NCI-H345 treated with DMSO at 0.1 percent for 48 hours (cell line): ENCODE results near the gene RB1.

Experiments
- DNase-seq: peaks from one replicate; lab custom pipeline; 2025; ENCODE audit not compliant: unreplicated experiment; lab: John Stamatoyannopoulos, UW

The RB1 gene

DNA sequence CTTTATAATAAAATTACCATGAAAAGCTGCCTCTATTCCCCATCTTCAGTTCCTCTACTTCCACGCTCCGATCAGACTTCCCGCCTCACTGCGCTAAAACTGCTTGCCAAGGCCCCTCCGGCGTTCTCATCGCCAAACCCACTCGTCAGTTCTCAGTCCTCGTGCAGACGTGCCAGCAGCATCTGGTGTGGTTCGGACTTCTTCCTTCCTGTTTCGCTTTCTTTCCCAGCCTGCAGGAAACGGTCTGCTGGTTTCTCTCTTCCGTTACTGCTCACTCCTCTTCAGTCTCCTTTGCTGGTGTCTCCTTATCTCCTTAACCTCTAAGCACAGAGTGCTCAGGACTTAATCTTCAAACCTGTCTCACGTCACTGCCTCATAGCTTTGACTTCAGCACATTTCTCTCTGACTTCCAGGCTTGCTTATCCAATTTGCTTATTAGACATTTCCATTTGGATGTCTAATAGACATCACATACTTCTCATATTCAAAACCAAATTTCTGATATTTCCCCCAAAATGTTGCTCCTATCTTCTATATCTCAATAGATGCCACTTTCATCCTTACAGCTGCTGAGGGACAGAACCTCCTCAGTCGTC is 189.0 kb downstream of the RB1 start:
- no peak for DNase-seq

DNA sequence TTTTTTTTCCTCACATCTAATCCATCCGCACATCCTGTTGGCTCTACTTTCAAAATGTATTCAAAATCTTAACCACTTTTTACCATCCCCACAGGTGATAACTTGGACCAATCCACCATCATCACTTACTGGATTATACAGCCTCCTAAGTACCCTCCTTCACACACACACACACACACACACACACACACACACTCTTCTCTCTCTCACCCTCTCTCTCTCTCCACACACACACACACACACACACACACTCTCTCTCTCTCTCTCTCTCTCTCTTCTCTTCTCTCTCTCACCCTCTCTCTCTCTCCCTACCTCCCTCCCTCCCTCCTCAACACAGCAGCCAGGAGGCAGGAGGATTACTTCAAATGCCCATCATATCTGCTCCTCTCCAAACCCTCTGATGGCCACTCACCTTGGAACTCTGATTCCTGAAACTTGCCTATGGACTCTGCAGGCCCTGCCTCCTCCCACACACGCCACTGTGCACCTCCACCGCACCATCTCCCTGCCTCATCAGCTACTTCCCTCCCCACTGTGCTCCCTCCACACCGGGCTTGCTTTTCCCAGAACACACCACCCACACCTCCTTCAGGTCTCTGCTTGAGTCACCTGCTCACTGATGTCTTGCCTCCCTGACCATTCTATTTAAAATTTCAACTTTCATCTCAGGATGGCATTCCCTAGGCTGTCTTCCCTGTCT is 189.7 kb downstream of the RB1 start:
- DNase-seq = no peak

DNA sequence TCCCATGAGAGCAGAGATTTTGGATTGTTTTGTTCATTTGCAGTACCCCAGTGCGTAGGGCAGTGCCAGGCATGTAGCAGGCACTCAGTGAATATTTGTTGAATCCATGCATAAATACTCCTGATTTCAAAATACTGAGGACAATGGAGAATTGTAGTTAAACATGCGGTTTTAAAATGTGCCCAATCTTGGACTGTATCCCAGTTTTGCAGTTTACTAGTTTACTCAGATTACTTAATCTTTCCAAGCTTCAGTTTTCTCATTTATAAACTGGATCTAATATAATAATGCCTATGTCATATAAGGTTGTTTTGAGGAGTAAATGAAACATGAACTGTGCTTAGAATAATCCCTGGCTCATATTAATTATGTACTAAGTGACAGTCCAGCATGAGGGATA is 190.3 kb downstream of the RB1 start:
- DNase-seq = no peak

DNA sequence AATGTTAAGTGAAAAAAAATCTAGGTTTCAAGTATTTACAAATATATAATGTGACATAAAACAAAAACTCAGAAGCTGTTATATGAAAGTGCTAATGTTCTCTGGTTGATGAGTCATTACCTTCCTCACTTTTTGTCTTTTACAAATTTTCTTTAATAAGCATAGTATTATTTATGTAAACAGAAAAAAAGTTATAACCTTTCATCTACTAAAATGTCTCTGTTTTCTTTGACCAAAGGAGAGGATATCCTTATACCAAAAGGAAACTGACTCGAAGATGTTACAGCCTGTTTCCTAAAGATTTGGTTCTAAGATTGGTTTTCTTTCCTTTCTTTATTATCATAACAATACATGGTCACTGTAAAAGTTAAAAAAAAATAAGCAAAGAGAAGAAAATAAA is 191.3 kb downstream of the RB1 start:
- no peak for DNase-seq

DNA sequence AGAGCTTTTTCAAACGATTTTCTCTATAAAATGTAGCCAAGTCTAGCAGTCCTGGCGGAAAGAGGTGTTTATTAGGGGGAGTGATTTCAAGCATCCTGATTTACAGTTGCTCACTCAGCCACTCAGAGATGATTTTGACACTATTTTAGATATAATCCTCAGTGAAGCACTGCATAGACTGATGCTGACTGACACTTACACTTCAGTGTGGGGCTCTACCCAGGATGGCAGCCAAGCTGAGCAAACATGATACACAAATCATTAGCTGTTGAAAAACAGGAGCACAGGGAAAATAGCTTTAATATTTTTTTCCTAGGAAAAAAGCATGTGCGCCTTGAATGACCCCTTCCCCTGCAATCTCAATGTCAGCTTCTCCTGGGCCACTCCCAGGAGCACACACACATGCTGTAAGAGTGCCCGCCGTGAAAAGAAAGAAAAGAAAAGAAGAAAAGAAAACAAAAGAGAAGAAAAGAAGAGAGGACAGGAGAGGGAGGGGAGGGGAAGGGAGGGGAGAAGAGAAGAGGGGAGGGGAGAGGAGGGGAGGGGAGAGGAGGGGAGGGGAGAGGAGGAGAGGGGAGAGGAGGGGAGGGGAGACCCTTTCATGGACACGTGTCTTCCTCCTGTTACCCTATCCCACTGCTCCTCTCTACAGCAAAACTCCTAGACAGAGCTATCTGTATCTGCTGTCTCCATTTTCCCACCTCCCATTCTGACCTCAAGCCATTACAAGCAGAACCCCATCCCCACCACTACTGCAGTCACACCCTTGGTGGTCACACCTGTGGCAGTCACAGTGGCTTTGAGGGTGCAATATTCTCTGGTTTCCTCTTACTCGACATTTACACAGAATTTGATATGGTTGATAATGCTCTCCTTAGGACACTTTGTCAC is 193.0 kb downstream of the RB1 start:
- no peak for DNase-seq

DNA sequence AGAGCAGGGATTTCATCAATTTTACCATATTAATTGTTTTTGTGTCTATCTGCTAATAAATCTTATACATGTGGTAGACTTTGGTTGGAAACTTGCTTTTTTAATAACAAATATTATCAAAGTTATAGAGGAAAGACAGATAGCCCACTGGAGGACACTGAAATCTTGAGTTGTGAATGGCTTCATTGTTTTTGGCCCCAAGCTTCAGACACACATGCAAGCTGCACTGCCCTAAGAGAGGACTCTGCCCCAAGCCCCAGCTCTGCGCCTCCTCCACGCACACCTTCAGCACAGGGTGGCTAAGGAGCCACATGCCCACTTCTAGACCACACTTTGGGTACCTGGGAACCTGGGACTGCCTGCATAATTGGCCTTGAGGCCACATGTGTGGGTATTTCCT is 194.1 kb downstream of the RB1 start:
- no peak for DNase-seq

DNA sequence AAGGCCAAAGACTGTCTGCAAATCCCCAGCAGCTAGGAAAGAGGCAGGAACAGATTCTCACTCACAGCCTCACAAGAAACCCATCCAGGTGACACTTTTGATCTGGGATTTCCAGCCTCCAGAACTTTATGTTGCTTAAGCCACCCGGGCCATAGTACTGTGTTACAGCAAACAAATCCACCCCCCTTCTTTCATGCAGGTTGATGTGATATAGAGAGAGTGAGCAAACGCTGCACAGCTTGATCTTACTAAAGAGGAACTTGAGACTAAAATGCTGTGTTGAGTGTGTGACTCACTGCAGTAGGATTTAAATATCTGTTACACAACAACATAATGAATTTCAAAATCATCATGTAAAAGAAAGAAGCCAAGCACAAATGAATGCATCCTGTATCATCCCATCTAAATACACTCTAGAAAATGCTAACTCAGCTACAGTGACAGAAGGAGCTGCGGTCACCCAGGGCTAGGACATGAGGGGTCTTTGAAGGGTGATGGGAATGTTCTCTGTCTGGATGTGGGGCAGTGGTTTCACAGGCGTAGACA is 197.2 kb downstream of the RB1 start:
- DNase-seq = no peak

DNA sequence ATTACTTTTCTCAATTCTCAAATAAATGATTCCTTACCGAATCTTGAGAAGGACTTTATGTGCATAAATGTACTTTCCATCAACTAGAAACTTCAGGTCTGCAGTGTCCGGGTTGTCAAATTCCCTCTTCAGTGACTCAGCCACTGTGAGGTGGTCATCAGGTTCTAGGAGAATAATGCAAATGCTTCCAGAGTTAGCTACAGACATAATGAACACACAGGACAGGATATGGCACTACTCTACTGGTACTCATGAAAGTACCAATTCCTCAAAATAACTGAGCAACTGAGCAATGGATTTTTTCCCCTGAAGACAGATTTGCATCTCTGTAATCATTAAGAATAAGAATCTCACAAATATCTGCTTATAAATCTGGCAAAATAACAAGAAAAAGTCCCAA is 198.2 kb downstream of the RB1 start:
- no peak for DNase-seq

DNA sequence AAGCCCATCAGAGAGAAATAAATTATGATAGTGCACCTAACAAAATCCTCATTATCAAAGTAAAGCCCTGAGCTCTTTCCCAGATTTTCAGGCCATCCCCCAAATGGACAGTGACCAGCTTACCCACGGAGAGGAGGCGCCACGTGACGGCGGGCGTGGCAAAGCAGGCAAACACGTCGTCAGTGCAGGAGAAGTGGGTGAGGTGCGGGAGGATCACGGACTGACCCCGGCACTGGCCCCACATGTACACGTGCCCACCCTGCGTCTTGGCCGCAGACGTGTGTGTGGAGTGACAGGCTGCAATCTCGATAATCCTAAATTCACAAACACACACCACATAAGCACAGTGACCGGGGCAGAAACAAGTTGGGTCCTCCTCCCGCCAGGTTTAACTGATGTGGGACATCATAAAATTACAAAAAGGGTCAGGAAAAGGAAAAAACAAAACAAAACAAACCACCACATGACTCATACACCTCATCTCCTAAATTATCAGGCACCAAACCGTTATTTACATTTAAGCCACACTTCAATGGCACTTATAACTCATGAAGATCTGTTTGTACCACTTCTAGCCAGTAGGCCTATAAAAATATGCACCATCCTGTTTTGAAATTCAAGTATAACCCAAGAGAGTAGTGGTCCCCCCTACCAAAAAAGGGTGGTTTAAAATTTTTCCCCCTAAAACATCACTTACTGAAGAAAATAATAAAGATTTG is 199.2 kb downstream of the RB1 start:
- DNase-seq = no peak

DNA sequence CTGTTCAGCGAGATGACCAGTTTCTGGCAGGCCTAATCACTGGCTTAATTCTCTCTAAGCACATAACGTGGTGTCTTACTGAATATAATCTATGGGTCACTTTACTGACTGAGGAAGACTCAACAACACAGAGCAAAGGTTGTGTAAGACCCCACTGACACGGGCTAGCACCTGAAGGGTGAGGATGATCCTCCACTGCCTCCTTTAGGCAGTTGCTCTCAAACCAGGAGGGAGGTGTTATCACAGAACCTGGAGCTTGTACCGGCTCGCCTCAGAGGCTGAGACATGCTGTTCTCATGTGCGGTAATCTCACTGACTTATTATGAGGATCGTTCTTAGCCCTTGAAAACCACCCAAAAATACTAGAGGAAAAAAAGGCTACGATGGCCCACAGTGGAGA is 201.1 kb downstream of the RB1 start:
- no peak for DNase-seq

DNA sequence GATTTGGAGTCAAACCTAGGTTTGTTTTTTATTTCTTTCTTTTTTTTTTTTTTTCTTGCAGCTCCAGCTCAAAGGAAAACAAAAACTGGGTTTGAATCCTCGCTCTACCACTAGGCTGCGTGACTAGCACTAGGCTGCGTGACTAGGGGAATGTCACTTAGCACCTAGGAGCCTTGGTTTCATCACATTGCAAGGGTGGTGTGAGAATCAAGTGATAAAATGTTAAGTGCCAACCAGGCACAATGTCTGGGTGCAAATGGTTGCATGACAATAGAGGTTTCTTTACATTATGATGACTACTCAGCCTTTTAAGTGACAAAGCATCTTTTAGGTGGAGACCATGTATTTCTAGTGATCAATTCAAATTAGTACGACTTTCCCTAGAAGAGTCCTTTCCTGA is 201.5 kb downstream of the RB1 start:
- DNase-seq = no peak

DNA sequence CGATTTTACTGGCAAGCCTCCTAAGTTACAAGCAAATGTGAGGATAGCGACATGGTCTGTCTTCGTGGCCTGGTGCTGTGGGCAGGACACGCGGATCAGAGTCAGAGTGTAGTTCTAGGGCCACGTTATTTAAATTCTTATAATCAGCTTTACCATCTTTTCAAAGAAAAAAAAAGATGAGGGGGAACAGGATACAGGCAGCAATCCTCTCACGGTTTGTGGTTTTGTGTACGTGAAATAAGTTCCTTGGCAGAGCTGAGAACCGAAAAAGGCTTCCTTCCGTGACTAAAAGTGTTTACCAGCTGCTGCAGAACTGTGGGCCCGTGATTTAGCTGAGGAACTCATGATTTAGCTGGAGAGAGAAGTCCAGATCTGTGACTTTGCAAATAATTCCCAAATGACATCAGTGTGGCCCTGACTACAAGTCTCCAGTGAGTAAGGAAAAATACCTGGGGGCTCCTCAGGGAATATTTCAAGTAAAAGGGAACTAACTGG is 202.1 kb downstream of the RB1 start:
- no peak for DNase-seq

DNA sequence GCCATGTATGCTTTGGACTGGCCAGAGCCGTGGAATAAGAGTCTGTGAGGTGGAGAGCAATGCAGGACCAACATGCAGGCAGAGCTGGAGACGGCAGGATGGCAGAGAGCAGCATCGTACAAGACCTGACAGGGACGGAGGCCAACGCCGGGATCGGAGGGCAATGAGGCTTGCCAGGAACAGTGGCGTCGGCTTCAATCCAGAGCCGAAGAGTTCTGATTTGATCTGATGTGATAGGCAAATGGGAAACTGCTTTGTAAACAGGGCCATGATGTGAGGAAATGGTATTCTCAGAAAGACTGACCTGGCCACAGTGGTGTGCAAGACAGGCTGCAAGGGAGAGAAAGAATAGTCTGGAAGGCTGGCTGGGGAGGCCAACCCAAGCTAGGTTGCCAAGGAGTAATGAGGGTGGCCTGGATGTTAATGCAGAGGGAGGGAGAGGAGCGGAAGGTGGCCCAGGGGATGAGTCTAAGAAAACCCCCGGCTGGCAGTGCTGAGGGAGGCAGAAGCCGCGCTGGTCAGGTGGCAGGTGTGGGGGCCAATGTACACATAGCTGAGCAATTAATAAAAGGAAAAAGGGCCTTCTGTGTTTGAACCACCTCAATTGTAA is 202.6 kb downstream of the RB1 start:
- DNase-seq = no peak

DNA sequence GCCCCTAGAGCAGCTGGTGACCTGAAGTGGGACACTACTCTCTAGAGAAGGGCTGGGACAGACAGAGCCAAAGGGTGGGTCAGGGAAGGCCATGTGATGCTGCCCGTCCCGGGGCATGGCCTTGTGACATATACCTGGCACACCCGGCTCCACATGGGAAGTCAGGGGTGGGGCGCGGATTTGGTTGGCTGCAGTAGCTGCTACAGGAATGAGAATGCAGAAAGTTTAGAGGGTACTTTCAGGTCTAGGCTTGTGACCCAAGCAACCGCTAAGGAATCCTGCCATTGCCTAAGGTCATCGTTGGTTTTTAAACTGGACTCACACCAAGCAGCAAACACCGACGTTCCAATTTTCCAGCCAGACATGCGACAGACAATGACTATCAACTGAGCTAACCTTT is 203.5 kb downstream of the RB1 start:
- DNase-seq = no peak

DNA sequence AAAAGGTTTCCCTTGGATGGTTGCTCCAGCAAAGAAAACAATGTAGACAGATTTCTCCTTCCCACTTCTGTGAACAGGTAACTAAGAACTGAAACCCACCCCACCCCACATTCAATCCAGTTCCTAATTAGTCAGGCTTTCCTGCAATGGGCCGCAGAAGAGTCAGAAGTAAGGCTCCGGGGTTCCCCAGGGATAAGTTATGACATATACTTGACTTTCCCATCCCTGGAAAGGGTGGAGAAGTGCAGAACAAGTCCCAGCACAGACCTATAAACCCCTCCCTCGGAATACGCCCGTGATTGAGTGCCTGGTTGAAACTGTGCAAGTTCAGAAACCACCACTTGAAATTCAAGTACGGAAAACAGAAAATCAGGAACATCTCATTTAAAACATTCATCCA is 204.5 kb downstream of the RB1 start:
- no peak for DNase-seq

DNA sequence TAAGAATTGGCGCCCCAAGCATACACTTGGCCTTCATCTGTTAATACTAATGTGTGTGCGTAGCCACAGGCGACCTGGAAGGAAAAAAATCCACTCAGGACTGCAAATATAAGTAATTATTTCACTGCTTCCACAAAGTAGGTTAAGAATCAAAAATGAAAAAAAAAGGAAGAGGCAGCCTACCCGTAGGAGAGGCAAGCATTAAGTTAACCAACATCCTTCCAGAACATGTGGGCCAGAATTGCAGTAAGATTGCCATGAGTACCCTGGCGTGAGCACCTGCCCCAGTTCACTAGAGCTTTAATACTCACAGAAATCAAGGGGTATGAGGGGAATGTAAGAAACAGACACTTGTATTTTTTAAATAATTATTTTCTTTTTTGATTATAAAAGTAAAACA is 207.1 kb downstream of the RB1 start:
- DNase-seq = no peak

DNA sequence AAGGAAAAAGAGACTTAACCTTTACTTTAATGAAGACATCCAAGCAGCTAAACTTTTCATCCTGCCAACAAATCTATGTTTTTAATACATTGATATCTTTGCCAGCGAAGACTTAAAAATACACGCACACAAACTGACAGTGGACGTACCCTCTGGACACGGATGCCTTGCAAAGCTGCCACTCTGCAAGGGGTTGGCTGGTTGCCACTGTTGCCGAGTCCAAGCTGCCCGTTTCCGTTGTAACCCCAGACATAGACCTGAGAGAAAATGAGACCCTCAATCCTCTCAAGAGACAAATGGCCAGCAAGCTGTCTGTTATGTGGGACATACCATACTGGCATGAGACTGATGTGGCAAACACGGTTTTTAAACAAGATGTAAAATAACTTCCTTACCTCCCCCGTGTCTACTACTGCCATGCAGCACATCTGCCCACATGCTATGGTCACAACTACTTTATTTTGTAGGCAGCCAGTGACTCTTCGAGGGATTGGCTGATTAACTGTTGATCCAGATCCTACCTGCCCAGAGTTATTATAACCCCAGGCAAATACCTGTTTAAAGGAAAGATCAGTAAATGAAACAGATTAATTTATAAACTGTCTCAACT is 208.2 kb downstream of the RB1 start:
- DNase-seq = no peak

DNA sequence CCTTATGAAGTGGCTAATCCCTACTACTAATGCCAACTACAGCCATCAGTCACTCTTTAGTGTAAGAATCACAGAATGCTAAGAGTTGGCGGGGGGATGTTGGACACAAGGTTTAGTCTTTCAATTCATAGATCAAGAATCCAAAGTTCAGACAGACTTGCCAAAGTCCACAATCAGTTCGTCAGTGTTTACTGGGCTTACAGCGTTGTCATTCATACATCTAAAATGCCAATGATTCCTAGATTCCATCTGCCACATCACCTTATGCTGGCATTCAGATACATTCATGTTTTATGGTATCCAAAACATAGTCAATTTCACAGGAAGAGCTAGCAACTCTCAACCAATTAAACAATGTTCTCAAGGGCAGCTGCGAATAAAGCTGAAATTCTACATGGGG is 211.2 kb downstream of the RB1 start:
- no peak for DNase-seq

DNA sequence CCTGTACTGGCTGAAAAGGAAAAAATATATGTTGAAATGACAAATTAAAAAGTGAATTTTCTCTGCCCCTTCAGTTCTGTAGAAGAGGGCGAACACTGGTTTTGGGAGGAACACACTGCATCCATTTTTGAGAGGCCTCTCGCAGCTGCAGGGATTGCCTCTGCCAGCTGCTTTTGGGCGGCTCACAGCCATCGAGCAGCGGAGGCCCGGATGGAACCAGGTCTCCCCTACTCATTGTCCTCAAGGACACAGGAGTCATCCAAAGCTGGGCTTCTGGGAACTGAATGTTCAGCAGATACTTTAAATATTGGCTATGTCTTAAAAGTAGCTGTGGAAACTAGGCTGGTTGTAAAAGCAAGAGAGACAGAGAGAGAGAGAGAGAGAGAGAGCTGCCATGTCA is 212.2 kb downstream of the RB1 start:
- DNase-seq = no peak

DNA sequence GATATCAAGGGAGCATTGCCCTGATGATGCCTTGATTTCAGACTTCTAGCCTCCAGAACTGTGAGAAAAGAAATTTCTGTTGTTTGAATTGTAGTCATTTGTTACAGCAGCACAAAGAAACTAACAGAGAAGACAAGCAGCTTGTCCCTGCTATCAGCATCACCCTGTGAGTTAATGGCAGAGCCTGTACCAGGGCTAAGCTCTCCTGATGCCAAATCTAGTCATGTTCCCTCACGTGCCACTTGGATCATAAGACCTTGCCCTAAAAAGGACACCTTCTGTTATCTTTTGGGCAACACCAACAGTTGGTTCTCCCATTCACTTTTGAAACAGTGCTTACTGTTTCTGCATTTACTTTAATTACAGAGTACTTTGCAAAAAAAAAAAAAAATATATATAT is 214.5 kb downstream of the RB1 start:
- no peak for DNase-seq
